ENCODE measurements around the gene ADCY1.

GRCh38 chr7:45626441-45627430 lies 52.6 kb downstream of the ADCY1 start:
- TF ChIP-seq, protein P1, sequence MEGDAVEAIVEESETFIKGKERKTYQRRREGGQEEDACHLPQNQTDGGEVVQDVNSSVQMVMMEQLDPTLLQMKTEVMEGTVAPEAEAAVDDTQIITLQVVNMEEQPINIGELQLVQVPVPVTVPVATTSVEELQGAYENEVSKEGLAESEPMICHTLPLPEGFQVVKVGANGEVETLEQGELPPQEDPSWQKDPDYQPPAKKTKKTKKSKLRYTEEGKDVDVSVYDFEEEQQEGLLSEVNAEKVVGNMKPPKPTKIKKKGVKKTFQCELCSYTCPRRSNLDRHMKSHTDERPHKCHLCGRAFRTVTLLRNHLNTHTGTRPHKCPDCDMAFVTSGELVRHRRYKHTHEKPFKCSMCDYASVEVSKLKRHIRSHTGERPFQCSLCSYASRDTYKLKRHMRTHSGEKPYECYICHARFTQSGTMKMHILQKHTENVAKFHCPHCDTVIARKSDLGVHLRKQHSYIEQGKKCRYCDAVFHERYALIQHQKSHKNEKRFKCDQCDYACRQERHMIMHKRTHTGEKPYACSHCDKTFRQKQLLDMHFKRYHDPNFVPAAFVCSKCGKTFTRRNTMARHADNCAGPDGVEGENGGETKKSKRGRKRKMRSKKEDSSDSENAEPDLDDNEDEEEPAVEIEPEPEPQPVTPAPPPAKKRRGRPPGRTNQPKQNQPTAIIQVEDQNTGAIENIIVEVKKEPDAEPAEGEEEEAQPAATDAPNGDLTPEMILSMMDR (conservative IDR thresholded peaks at IDR 0.05 in 1 of 2, IDR thresholded peaks at IDR 0.05 in 1 of 2; ENCODE audit: low read depth in 1 of 2, low read length in 2 of 2) = no peak
- no peak for TF ChIP-seq EZH2 (IDR thresholded peaks at IDR 0.05; ENCODE audit: low read length, missing control alignments)
